Measurements from ENCODE around the gene MANEAL. TPM values are rescaled to one million over a fixed set of nuclear protein-coding genes. Genes with fewer than 3 reads are reported as not detected.

The MANEAL gene
- total and polyA plus RNA-seq, 2 of the 13 experiments (the other 11 are each of a cell fraction or from before 2014, with no cell fraction given) = 20.8 to 26.4 TPM

GRCh38 chr1:37794372-37795339 lies 1.0 kb downstream of the MANEAL start (continued):
- no peak for TF ChIP-seq ZBTB40 (IDR thresholded peaks at IDR 0.05)
- TF ChIP-seq ZBTB40 (CRISPR knock-in tag; IDR thresholded peaks at IDR 0.05) = peak; percentile 39; the same call in 1 of the 2 replicates
- no peak for TF ChIP-seq ATF3 (CRISPR knock-in tag; IDR thresholded peaks at IDR 0.05)
- peak; percentile 45 for TF ChIP-seq ZFY (CRISPR knock-in tag; IDR thresholded peaks at IDR 0.05)
- peak; percentile 65 for TF ChIP-seq CTCF (CRISPR knock-in tag; IDR thresholded peaks at IDR 0.05)
- no peak for TF ChIP-seq HNF4A (CRISPR knock-in tag; IDR thresholded peaks at IDR 0.05)
- TF ChIP-seq PATZ1 (CRISPR knock-in tag; IDR thresholded peaks at IDR 0.05) = peak; percentile 39; the same call in 1 of the 2 replicates
- TF ChIP-seq NR0B2 (CRISPR knock-in tag; IDR thresholded peaks at IDR 0.05) = no peak
- no peak for TF ChIP-seq ATRX (CRISPR knock-in tag; IDR thresholded peaks at IDR 0.05; ENCODE audit: borderline replicate concordance)
- no peak for TF ChIP-seq JUNB (CRISPR knock-in tag; IDR thresholded peaks at IDR 0.05; ENCODE audit: borderline replicate concordance)

Measured in HepG2 (cell line).